Glutamatergic neuron (in vitro differentiated cells): Measurements from ENCODE around the gene AP1M1. TPM values are rescaled to one million over a fixed set of nuclear protein-coding genes. Genes with fewer than 3 reads are reported as not detected.

Experiments used
- DNase-seq: peaks from one replicate; pipeline ENCODE4 v3.0.0; 2022
- H3K27ac Mint-ChIP-seq: one replicate; pipeline ENCODE4 v1.8.0; 2020; ENCODE audit warnings: mild to moderate bottlenecking, mixed read lengths, inconsistent platforms; ENCODE audit not compliant: unreplicated experiment
- H3K27me3 Mint-ChIP-seq: one replicate; pipeline ENCODE4 v1.8.0; 2020; ENCODE audit warnings: mild to moderate bottlenecking, moderate library complexity, mixed read lengths, inconsistent platforms; ENCODE audit not compliant: unreplicated experiment
- H3K36me3 Mint-ChIP-seq: one replicate; pipeline ENCODE4 v1.8.0; 2020; ENCODE audit warnings: mild to moderate bottlenecking, mixed read lengths, inconsistent platforms; ENCODE audit not compliant: unreplicated experiment
- H3K4me1 Mint-ChIP-seq: one replicate; pipeline ENCODE4 v1.8.0; 2020; ENCODE audit warnings: mild to moderate bottlenecking, low read depth, mixed read lengths, inconsistent platforms; ENCODE audit not compliant: unreplicated experiment
- H3K4me3 Mint-ChIP-seq: one replicate; pipeline ENCODE4 v1.8.0; 2020; ENCODE audit warnings: mild to moderate bottlenecking, mixed read lengths, inconsistent platforms; ENCODE audit not compliant: unreplicated experiment
- H3K9me3 Mint-ChIP-seq: one replicate; pipeline ENCODE4 v1.8.0; 2020; ENCODE audit warnings: mild to moderate bottlenecking, moderate library complexity, mixed read lengths, inconsistent platforms; ENCODE audit not compliant: unreplicated experiment
- total RNA-seq: library from RNA; stranded (reverse); fragmentation: NEBNext Ultra II Directional; extraction: Animal tissue kit (Norgen Biotek cat#: 25700); gene quantifications from one replicate; pipeline ENCODE4 v1.2.1, GENCODE V29; 2021; ENCODE audit not compliant: unreplicated experiment
- TF ChIP-seq, protein P1 (sequence below): fragments of 200-600 bp; sonication (generic); IDR thresholded peaks from one replicate; pipeline ENCODE4 v1.5.0; 2021; ENCODE audit not compliant: partially characterized antibody, unreplicated experiment

Gene AP1M1
- total RNA-seq, 1 donor from 2014 or later = 87.6 TPM

DNA sequence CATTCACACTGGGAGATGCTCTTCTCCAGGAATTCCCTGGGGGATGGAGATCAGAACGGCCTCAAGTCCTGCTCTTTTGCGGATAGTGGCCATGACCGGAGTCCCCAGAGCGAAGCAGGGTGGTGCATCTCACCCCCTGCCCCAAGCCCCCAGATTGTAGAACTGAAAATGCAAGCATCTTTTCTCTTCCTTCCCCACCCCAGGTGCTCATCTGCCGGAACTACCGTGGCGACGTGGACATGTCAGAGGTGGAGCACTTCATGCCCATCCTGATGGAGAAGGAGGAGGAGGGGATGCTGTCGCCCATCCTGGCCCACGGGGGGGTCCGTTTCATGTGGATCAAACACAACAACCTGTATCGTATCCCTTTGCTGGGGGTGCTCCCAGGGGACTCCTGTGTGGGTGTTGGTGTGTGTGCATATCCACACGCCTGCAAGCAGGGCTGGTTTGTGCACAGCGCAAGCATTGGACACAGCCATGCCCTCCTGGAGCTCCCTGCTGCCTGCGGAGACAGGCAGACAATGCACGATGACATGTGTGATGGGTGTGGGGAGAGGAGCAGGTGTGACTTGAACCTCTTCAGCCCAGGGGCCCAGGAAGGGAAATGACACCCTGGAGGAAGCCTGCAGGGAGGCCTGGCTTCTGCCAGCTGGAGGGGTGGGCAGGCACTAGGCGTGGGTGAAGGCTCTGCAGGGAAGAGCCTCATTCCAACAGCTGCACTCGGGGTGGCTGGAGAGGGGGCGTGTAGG lies 5.7 kb downstream of the AP1M1 start:
- TF ChIP-seq, protein P1, sequence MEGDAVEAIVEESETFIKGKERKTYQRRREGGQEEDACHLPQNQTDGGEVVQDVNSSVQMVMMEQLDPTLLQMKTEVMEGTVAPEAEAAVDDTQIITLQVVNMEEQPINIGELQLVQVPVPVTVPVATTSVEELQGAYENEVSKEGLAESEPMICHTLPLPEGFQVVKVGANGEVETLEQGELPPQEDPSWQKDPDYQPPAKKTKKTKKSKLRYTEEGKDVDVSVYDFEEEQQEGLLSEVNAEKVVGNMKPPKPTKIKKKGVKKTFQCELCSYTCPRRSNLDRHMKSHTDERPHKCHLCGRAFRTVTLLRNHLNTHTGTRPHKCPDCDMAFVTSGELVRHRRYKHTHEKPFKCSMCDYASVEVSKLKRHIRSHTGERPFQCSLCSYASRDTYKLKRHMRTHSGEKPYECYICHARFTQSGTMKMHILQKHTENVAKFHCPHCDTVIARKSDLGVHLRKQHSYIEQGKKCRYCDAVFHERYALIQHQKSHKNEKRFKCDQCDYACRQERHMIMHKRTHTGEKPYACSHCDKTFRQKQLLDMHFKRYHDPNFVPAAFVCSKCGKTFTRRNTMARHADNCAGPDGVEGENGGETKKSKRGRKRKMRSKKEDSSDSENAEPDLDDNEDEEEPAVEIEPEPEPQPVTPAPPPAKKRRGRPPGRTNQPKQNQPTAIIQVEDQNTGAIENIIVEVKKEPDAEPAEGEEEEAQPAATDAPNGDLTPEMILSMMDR = no peak
- DNase-seq = no peak
- H3K9me3 Mint-ChIP-seq = peaks cover 8% of the 10 kb centered on the region
- H3K27ac Mint-ChIP-seq = no peak overlapping the region
- no peak overlapping the region for H3K4me3 Mint-ChIP-seq
- peaks cover 9% of the 10 kb centered on the region for H3K36me3 Mint-ChIP-seq
- peaks cover 3% of the 10 kb centered on the region for H3K27me3 Mint-ChIP-seq
- H3K4me1 Mint-ChIP-seq = peaks cover under 1% of the 10 kb centered on the region

DNA sequence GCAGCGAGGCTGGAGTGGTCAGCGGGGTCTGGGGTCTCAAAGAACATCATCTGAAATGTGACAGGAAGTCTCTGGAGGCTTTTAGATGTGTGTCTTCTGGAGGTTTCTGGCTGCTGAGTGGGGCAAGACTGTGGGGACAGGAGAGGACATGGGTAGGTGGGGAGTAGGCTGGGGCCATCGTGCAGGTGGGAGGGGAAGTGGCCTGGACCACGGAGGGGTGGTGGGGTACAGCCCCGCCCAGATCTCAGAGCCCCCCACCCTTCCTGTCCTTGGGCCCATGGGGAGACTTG lies 6.2 kb downstream of the AP1M1 start:
- no peak overlapping the region for H3K27ac Mint-ChIP-seq
- DNase-seq = no peak
- TF ChIP-seq, protein P1 = no peak
- H3K9me3 Mint-ChIP-seq = peaks cover 7% of the 10 kb centered on the region
- peaks cover 9% of the 10 kb centered on the region for H3K36me3 Mint-ChIP-seq
- H3K4me1 Mint-ChIP-seq = no peaks in the 10 kb centered on the region
- peaks cover 2% of the 10 kb centered on the region for H3K27me3 Mint-ChIP-seq
- no peak overlapping the region for H3K4me3 Mint-ChIP-seq

DNA sequence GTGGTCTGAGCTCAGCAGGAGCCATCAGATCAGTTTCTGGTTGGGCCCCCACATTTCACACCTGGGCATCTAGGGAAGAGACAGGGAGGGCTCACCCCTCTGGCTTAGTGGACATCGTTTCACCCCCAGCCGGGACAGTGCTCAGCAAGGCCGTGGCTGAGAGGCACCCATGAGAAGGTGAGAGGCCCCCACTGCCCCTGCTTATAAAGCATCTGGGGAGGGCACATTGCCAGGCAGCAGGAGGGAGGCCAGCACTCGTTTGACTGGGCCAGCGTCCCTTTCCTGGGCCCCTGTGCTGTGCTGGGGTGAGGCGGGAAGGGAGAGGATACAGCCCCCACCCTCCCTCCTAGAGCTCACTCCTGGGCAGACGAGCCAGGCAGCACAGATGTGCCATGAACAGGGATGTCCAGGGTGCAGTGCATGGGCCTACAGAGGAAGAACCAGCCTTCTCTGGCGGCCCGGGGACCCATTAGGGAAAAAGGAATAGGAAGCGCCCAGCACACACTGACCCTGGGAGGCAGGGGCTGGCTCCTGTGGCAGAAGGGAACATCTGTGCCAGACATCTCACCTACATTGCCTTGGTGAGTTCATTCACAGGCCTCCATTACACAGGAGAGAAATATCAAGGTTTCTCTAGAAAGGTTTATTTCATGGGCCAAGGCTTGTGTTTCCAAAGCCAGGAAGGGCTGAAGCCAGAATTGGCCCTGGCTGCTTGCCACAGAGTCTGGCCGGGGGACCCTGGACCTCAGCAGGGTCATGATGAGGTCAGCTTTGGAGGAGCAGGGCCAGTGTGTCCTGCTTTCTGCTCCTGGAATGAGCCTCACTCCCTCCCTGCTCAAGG lies 7.7 kb downstream of the AP1M1 start:
- Mint-ChIP-seq H3K27ac (no peak overlapping the region), H3K4me1 (no peaks in the 10 kb centered on the region), H3K4me3 (no peak overlapping the region), H3K27me3 (no peaks in the 10 kb centered on the region), H3K9me3 (peaks cover 7% of the 10 kb centered on the region), H3K36me3 (peaks cover 9% of the 10 kb centered on the region)
- TF ChIP-seq, protein P1 = no peak
- DNase-seq = no peak

DNA sequence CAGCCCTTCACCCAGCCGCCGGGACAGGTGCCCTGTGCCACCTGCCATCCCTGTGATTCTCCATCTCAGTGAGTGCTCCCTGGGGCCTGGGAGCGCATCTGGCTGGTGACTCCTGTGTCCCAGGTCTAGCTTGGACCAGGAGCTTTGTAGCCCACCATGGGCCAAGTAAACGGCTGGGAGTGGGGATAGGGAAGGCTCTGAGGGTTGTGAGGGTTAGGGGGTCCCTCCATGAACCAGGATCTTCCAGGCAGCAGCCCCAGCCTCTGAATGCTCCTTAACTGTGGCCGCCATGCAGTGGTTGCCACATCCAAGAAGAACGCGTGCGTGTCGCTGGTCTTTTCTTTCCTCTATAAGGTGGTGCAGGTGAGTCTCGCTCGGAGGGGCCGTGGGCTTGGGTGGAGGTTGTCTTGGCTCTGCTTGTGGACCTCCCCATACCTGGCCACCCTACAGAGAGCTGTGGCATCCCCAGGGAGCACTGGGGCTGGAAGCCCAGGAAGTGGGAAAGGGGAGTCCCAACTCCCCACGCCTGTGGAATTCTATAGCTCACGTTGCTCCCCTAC lies 8.4 kb downstream of the AP1M1 start:
- TF ChIP-seq, protein P1 = no peak
- no peak for DNase-seq
- Mint-ChIP-seq H3K9me3 (peaks cover 5% of the 10 kb centered on the region), H3K4me3 (no peak overlapping the region), H3K27me3 (no peaks in the 10 kb centered on the region), H3K36me3 (peaks cover 6% of the 10 kb centered on the region), H3K4me1 (no peaks in the 10 kb centered on the region), H3K27ac (no peak overlapping the region)
